Testis (tissue), 2 donors: ENCODE results near the gene RXRG.

Source experiments
- POLR2A ChIP-seq: fragments of 450-650 bp; IDR thresholded peaks from one replicate; pipeline ENCODE4 v1.6.1; 2017; ENCODE audit warnings: antibody characterized with exemption, mild to moderate bottlenecking, moderate library complexity
- TF ChIP-seq, protein P1 (sequence below), 3 experiments: fragments of 450-650 bp in 2 of 3; fragments of 200-600 bp in 1 of 3; sonication (generic) in 1 of 3; IDR thresholded peaks; one replicate each; pipeline ENCODE4 v1.5.1; 2016 to 2019; ENCODE audit warnings: antibody characterized with exemption in 3 of 3, mild to moderate bottlenecking in 2 of 3, moderate library complexity in 1 of 3

GRCh38 chr1:165369255-165369848, 75.6 kb downstream of the RXRG start:
- TF ChIP-seq, protein P1, sequence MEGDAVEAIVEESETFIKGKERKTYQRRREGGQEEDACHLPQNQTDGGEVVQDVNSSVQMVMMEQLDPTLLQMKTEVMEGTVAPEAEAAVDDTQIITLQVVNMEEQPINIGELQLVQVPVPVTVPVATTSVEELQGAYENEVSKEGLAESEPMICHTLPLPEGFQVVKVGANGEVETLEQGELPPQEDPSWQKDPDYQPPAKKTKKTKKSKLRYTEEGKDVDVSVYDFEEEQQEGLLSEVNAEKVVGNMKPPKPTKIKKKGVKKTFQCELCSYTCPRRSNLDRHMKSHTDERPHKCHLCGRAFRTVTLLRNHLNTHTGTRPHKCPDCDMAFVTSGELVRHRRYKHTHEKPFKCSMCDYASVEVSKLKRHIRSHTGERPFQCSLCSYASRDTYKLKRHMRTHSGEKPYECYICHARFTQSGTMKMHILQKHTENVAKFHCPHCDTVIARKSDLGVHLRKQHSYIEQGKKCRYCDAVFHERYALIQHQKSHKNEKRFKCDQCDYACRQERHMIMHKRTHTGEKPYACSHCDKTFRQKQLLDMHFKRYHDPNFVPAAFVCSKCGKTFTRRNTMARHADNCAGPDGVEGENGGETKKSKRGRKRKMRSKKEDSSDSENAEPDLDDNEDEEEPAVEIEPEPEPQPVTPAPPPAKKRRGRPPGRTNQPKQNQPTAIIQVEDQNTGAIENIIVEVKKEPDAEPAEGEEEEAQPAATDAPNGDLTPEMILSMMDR (IDR thresholded peaks at IDR 0.05), result peak; percentile 39 to 87 (median 77)
- no peak for TF ChIP-seq POLR2A
